SK-N-MC (cell line): Measurements from ENCODE around the gene EMP3.
A peak's percentile ranks its signal among the peaks of the same experiment; 100 is the strongest.
"Not testable (repeated sequence)": the region's sequence is repeated elsewhere in the genome, so short reads cannot be mapped to it uniquely, and the experiment has no call there.

Experiments used
- DNase-seq: peaks from one replicate; pipeline ENCODE4 v3.0.0-alpha.2; 2011; ENCODE audit warnings: low read depth, low spot score
- H3K27ac ChIP-seq: fragments of 200-600 bp; sonication (generic); 2 replicates; pipeline ENCODE4 v1.5.1; 2016; ENCODE audit warnings: mixed run types
- H3K36me3 ChIP-seq: fragments of 200-600 bp; sonication (generic); 2 replicates; pipeline ENCODE4 v1.6.1; 2017; ENCODE audit warnings: antibody characterized with exemption, low read length, mixed read lengths; ENCODE audit not compliant: insufficient read depth
- H3K4me3 ChIP-seq: fragments of 200-600 bp; sonication (generic); 2 replicates; pipeline ENCODE4 v1.5.1; 2016
- H3K9ac ChIP-seq: fragments of 200-600 bp; sonication (generic); 2 replicates; pipeline ENCODE4 v1.8.0; 2017; ENCODE audit warnings: mixed run types, mixed read lengths; ENCODE audit not compliant: insufficient read length
- H3K9me3 ChIP-seq: fragments of 200-600 bp; sonication (generic); 2 replicates; pipeline ENCODE4 v1.6.1; 2017; ENCODE audit warnings: low read depth, mild to moderate bottlenecking, antibody characterized with exemption, low read length, moderate library complexity, mixed read lengths
- EZH2 ChIP-seq: fragments of 200-600 bp; sonication (generic); IDR thresholded peaks from one replicate; pipeline ENCODE4 v1.6.1; 2017; ENCODE audit warnings: antibody characterized with exemption
- FOXP2 ChIP-seq: optimal IDR thresholded peaks from 2 replicates; pipeline ENCODE3; 2011; ENCODE audit warnings: mild to moderate bottlenecking, moderate library complexity; ENCODE audit not compliant: insufficient read depth; ENCODE audit errors: extremely low read length, control extremely low read depth
- POLR2AphosphoS5 ChIP-seq: IDR thresholded peaks from 2 replicates; pipeline ENCODE4 v1.6.1; 2012; ENCODE audit warnings: mild to moderate bottlenecking, low read depth, low read length, borderline replicate concordance

The EMP3 gene, protein sequence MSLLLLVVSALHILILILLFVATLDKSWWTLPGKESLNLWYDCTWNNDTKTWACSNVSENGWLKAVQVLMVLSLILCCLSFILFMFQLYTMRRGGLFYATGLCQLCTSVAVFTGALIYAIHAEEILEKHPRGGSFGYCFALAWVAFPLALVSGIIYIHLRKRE

DNA sequence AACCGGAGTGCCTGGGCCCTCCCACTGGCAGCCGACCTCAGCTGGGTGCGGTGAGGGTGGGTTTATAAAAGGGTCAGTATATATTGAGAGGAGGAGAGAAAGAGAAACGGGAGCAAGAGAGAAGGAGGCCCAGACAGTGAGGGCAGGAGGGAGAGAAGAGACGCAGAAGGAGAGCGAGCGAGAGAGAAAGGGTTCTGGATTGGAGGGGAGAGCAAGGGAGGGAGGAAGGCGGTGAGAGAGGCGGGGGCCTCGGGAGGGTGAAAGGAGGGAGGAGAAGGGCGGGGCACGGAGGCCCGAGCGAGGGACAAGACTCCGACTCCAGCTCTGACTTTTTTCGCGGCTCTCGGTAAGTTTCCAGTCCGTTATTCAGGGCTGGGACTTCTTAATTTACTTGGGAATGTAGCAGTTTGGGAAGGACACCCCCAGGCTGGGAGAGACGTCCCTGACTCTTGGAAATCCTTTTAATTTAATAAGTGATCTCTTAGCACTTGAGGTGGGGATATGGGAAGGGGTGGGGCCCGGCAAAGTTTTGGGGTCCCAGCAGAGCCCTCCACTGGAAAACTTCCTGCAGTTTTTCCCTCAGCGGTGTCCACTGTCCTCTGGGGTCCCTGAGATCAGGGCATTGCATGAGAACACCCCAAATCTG, at the start of gene EMP3:
EMP3 (plus strand) TSS at position 288 of the 646 bp plus-strand sequence. CDS start 1,293 bp downstream, outside the sequence.
- Histone ChIP-seq H3K27ac (peak within 1 kb of the TSS; percentile 99), H3K4me3 (peak within 1 kb of the TSS; percentile 88), H3K9me3 (no peaks in the 10 kb centered on the region), H3K36me3 (peaks cover 30% of the 10 kb centered on the region), H3K9ac (peak within 1 kb of the TSS; percentile 86)
- TF ChIP-seq FOXP2 (peak; percentile 53), POLR2AphosphoS5 (peak; percentile 89), EZH2 (no peak)
- peak; percentile 47 for DNase-seq

DNA sequence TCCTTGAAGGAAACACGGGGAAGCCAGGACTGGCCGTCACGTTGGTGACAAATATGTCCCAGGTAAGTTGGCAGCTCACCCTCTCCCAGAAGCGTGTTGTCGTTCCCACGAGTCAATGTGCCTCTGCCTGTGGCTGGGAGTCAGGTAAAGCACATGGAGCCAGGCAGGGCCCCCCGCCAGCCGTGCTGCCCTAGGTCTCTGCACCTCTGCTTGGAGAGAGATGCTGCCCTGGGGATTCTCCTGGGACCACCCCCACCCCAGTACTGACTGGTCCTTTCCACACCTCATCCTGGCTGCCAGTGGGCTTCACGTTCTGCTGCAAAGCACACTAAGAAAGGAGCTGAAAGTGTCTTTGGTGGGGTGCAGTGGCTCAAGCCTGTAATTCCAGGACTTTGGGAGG, 45.6 kb upstream of the EMP3 start:
- Histone ChIP-seq H3K9ac (no peak overlapping the region), H3K4me3 (no peak overlapping the region), H3K9me3 (no peaks in the 10 kb centered on the region), H3K36me3 (no peaks in the 10 kb centered on the region), H3K27ac (no peak overlapping the region)
- TF ChIP-seq FOXP2 (no peak), EZH2 (no peak), POLR2AphosphoS5 (no peak)
- no peak for DNase-seq

DNA sequence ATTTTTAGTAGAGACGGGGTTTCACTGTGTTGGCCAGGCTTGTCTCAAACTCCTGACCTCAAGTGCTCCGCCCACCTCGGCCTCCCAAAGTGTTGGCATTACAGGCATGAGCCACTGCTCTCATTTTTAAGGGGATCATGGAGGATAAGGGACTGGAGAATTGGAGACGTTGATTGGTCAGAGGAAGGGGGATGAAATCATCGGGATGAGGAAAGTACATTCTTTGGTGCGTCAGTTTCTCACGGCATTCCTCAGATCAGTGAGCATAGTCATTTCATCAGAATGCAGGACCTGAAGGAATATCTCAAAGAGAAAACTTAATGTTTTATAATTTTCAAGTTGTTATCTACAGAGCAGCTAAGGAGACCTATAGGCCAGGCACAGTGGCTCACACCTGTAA, 41.4 kb upstream of the EMP3 start:
- no peak overlapping the region for H3K4me3 ChIP-seq
- H3K9me3 ChIP-seq: no peaks in the 10 kb centered on the region
- peaks cover 7% of the 10 kb centered on the region for H3K36me3 ChIP-seq
- no peak overlapping the region for H3K9ac ChIP-seq
- TF ChIP-seq POLR2AphosphoS5: no peak
- no peak for TF ChIP-seq EZH2
- no peak for TF ChIP-seq FOXP2
- H3K27ac ChIP-seq: no peak overlapping the region
- no peak for DNase-seq

DNA sequence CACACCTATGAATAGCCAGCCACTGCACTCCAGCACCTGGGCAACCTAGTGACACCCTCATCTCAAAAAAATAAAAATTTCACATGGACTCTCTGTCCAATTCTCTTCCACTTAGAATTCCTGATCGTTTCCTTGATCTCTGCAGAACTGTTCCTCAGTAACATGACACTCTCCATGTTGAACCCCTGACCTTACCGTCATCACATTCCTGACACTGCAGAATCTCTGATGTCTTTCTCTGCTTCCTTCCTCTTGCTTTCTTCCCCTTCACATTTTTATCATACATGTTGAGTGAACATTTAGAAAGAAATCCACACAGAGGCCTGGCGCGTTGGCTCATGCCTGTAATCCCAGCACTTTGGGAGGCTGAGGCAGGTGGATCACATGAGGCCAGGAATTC, 40.5 kb upstream of the EMP3 start:
- Histone ChIP-seq H3K9me3 (no peaks in the 10 kb centered on the region), H3K9ac (no peak overlapping the region), H3K4me3 (no peak overlapping the region), H3K27ac (no peak overlapping the region), H3K36me3 (peaks cover 7% of the 10 kb centered on the region)
- no peak for TF ChIP-seq POLR2AphosphoS5
- TF ChIP-seq FOXP2: no peak
- TF ChIP-seq EZH2: no peak
- no peak for DNase-seq

DNA sequence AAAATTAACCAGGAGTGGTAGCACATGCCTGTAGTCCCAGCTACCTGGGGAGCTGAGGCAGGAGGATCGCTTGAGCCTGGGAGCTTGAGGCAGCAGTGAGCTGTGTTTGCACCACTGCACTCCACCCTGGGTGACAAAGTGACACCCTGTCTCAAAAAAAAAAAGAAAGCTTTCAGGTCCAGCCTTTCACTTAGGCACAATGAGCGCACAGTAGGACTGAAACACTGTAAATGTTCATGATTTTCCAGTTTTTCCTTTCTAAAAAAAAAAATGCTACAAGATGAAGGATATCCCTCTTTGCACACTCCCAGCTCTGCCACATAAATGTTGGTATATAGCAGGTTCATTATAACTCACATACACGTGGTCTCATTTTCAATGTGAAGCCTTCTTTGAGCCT, 37.6 kb upstream of the EMP3 start:
- no peak for DNase-seq
- peaks cover 7% of the 10 kb centered on the region for H3K36me3 ChIP-seq
- no peaks in the 10 kb centered on the region for H3K9me3 ChIP-seq

DNA sequence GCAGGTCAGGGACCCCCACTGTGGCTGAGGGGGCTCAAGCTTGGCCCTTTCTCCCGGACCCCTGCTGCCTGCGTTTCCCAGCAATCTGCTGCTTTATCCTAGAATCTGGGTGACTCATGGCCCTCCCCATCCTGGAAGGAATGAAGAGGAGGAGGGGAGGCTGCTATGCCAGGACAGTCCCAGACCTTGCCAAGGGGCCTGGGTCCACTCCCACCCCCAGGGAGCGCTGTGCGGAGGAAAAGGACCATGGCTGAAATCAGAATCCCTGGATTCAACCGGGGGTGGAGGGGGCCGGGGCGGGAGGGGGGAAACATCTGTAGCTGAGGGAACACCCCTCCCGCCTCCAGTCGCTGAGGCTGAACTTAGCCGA, 35.0 kb upstream of the EMP3 start:
- no peak for DNase-seq
- Histone ChIP-seq H3K4me3 (peak overlapping the region; percentile 94), H3K9ac (no peak overlapping the region), H3K27ac (no peak overlapping the region), H3K36me3 (peaks cover 7% of the 10 kb centered on the region), H3K9me3 (no peaks in the 10 kb centered on the region)
- TF ChIP-seq FOXP2 (no peak), POLR2AphosphoS5 (no peak), EZH2 (no peak)

More for the DNA sequence above, 37.6 kb upstream of the EMP3 start:
- TF ChIP-seq FOXP2: no peak
- no peak for TF ChIP-seq POLR2AphosphoS5
- TF ChIP-seq EZH2: no peak
- H3K27ac ChIP-seq: no peak overlapping the region
- H3K9ac ChIP-seq: no peak overlapping the region
- H3K4me3 ChIP-seq: no peak overlapping the region

DNA sequence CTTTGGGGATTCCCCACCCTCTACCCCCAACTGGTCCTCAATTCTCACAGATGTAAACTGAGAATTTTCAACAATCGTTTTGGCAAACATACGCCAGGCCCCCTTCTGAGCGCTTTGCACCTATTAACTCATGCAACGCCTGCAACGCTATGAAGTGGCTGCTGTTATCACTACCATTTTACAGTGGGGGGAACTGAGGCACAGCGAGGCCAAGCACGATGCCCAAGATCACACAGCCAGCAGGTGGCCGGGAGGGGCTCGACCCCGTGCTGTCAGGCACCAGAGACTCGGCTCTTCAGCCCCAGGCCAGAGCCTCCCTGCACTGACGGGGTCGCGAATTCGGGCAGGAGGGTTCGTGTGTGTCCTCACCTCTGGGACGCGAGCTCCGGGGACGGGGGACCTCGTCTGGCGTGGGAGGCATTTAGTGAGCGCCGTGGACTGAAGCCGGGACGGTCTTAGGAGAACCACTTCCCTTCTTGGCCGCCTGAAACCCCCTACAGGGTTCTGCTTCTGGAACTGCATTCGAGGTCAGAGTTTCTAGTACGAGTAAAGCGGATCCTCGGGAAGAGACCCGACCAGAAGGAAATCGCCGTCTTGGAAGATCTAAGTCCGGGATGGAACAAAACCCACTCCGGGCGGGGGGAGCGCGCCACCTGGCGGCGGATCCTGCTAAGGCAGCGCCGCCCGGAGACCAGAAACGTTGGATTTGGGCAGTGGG, 34.4 kb upstream of the EMP3 start:
- peaks cover 4% of the 10 kb centered on the region for H3K36me3 ChIP-seq
- no peak overlapping the region for H3K27ac ChIP-seq
- H3K4me3 ChIP-seq: peak overlapping the region; percentile 94
- H3K9me3 ChIP-seq: no peaks in the 10 kb centered on the region
- DNase-seq: peak; percentile 12
- TF ChIP-seq EZH2 (no peak), FOXP2 (no peak), POLR2AphosphoS5 (no peak)
- H3K9ac ChIP-seq: peak overlapping the region; percentile 73

DNA sequence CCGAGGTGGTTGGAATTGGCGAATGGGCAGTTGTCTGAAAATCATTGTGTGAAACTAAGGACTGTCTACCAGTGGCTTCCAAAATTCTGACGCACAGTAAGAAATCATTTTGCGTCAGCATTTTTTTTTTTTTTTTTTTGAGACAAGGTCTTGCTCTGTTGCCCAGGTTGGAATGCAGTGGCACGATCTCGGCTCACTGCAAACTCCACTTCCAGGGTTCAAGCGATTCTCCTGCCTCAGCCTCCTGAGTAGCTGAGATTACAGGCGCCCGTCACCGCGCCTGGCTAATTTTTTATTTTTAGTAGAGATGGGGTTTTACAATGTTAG, 33.9 kb upstream of the EMP3 start:
- H3K9ac ChIP-seq, H3K27ac ChIP-seq, H3K9me3 ChIP-seq, H3K36me3 ChIP-seq, DNase-seq: not testable (repeated sequence)
- H3K4me3 ChIP-seq: peak overlapping the region; percentile 94
